GM21723 (cell line): ENCODE measurements around the gene CDKL5.

Source experiments
- ATAC-seq: cut with Tn5 transposase; IDR thresholded peaks from one replicate; pipeline ENCODE4 v1.9.1; 2021; ENCODE audit warnings: mild to moderate bottlenecking, moderate library complexity; ENCODE audit not compliant: unreplicated experiment

The CDKL5 gene

GRCh38 chrX:18455384-18455783 is 30.0 kb downstream of the CDKL5 start:
- no peak for ATAC-seq

DNA sequence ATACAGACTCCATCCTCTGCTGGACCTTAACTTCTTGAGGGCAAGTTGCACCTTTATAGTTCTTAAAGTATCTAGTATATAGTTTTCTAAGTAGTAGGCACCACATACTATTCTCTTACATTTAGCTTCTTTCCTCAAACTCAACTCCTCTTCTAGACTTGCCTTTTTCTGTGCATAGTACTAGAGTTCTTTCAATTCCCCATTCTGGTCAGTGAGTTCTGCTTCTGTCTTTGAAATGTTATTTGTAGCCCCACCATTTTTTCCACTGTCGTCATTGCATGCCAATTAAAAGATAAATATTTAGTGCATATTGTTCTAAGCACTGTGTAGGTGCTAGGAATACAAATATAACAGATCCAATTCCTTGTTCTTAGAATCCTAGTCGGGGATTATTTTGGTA is 31.6 kb downstream of the CDKL5 start:
- ATAC-seq = no peak

DNA sequence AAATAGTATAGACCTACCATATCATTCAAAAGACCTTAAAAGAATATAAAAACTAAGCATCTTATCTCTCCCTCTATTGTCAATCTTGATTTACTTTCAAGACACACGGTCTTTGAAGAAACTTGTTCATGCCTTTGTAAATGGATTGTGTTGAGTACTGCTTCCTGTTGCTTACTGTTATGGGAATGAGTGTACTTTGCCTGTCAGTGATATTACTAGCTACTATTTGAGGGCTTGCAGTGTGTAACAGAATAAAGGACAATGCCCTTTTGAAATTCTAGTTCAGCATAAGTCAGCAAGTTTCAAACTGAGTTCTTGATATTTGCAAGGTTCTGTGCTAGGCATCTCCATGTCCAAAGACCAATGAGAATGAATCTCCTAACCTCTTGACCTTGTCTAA is 36.0 kb downstream of the CDKL5 start:
- ATAC-seq = no peak

DNA sequence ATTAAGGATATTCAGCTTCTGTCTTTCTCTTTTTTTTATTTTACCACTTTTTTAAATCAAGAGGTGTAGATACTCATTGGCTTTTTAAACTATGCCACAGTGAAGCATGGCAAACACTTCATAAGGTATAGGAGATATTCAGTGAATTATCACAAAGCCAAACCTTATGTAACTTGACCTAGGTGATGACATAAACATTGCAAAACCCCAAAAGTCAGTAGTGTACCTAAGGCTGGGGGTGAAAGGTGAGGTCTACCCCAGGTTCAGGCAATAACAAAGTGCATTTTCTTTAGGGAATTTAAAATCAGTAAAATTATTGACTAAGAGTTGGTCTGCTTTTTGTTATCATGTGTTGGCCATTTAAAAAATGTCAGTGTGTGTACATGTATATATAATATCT is 39.1 kb downstream of the CDKL5 start:
- no peak for ATAC-seq

GRCh38 chrX:18465051-18465450 is 39.6 kb downstream of the CDKL5 start:
- no peak for ATAC-seq

GRCh38 chrX:18468599-18468998 is 43.2 kb downstream of the CDKL5 start:
- ATAC-seq = no peak

- no peak for ATAC-seq
These were observed 45.9 kb downstream of the CDKL5 start for GRCh38 chrX:18471296-18471695.

- ATAC-seq = no peak
These were observed 65.6 kb downstream of the CDKL5 start for GRCh38 chrX:18490806-18491555.

DNA sequence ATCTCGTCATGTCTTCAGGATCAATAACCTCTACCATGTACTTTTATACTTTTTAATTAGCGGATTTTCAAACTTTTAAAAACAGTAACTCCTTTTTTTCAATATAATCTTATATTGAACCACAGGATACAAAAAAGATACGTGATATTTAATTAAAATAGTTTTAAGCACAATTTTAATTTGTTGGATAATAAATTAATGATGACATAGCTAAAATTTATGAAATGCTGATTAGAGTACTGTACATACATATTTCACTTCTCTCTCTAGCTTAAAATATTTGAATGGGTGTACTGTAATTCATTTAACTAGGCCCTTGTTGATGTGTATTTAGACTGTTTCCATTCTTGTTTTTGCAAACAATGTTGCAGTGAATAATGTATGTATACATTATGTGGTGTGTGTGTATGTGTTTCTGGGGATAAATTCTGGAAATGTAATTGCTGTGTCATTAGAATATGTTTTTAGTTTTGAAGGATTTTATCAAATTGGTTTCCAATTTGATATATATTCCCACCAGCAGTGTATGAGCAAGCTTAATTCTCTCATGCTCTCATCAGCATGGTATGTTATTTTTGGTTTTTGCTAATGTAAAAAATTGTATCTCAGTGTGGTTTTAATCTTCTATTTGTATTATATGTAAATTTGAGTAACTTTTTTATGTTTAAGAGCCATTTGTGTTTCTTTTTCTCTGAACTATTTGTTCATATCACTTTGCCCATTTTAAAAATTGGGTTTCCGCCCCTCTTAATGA is 66.4 kb downstream of the CDKL5 start:
- ATAC-seq = no peak

- no peak for ATAC-seq
These were observed 109.5 kb downstream of the CDKL5 start for GRCh38 chrX:18534949-18535348.

DNA sequence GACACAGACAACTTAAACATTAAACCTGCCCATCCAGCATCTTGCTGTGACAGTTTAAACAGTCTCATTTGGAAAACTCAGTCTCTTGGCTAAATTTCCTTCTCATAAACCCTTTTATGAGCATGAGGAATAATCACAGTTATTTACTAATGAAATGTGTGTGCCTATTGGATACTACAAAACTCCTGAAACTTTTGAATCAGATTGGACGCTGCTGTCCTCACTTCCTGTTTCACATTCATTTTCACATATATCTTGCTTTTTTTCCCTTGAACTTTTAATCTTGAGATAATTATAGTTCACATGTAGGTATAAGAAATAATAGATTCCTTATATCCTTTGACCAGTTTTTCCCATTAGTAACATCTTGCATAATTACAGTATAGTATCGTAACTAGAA is 111.7 kb downstream of the CDKL5 start:
- no peak for ATAC-seq

- ATAC-seq = no peak
These were observed 112.1 kb downstream of the CDKL5 start for GRCh38 chrX:18537524-18537923.

DNA sequence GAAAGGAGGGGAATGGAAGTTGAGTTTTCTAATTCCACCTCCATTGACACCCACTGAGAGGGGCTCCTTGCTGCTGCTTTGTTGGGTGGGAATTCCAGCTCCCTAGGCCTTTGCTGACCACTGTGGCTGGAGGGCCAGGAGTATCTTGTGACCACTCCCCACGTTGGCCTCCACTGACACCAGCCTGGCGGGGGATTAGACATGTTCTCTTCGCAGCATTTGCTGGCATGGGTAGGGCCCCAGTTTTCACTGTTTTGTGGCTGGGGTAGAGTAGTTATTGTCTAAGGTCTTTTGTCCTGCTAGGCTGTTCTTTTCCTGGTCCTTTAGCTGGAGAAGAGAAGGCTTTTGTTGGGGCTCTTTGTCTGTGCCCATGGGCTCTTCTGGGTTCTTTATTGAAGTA is 116.7 kb downstream of the CDKL5 start:
- ATAC-seq = no peak

DNA sequence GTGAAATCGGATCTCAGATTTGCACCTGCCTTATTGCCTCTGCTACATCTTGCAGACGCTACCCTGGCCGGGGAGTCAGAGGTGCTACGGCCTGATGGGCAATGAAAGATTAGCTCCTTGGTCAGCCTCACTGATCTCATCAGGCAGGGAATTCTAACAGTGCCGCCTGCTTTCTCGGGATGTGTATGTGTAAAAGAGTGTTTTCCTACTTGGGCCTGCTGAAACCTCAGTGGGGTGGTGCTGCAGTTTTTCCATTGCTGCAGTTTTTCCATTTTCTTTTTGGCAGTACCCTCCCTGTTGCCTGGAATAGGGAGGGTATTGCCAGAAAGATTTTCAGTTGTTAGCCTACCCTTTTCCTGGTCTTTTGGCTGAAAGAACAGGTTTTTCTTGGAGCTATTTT is 117.5 kb downstream of the CDKL5 start:
- no peak for ATAC-seq

DNA sequence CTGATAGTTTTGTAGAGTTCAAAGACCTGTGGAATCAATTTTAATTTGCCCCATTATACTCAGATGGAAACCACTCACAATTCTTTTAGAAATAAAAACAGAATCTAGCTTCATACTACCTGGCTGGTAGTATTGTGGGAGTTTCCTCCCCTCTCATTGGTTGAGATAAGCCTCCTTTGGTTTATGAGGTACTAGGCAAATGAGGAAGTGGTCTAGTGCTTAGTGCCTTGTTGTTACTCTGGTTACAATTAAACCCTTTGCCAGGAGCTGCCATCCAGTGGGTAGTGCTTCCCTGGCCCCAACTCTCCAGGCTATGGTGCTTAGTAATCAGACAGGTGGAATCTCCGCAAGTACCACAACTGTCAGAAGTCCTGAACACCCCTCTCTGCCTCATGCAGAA is 118.3 kb downstream of the CDKL5 start:
- no peak for ATAC-seq

DNA sequence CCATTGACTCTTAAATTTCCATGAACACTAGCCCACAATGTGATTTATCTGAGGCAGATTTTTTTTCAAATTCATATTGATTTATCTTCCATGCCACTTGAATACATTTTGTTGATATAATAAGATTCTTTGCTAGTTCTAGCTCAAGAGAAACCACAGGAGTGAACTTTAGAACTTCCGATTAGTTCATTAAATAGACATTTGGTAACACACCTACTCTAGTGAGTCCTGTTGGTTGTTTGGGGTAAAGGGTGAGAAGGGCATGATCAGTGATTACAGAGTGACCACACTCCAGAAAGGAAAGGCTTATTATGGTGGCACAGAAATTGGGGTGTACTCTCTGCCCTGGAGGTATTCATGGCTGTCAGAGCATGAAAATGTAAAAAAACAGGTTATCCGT is 120.4 kb downstream of the CDKL5 start:
- ATAC-seq = no peak

GRCh38 chrX:18548996-18549395 is 123.6 kb downstream of the CDKL5 start:
- ATAC-seq = no peak

GRCh38 chrX:18549643-18550042 is 124.2 kb downstream of the CDKL5 start:
- no peak for ATAC-seq

- ATAC-seq = no peak
These were observed 132.5 kb downstream of the CDKL5 start for GRCh38 chrX:18557879-18558278.

GRCh38 chrX:18558799-18559198 is 133.4 kb downstream of the CDKL5 start:
- ATAC-seq = no peak

GRCh38 chrX:18561020-18561419 is 135.6 kb downstream of the CDKL5 start:
- no peak for ATAC-seq

GRCh38 chrX:18565727-18566126 is 140.3 kb downstream of the CDKL5 start:
- no peak for ATAC-seq

DNA sequence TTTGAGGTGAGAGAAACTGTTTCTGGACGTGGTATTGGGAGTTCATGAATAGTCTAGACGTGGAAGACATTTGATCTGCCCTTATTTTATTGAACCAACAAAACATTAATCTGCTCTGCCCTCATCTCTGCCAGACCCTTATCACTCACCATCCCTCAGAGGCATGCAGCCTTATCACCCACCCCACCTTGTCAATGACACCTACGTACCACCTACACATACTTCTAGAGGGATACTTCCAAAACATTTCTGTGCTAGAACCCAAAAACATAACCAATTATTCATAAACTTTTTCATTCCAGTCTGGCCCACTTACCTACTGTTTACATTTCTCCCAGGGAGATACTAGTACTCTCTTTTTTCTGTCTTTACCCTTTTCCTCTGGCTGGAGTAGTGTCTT is 141.3 kb downstream of the CDKL5 start:
- ATAC-seq = no peak
